H9 (cell line): ENCODE results near the gene ADRM1. TPM values are rescaled to one million over a fixed set of nuclear protein-coding genes. Genes with fewer than 3 reads are reported as not detected.
A peak's percentile ranks its signal among the peaks of the same experiment; 100 is the strongest.

Experiments used
- DNase-seq: peaks from one replicate; pipeline ENCODE4 v3.0.0-alpha.2; 2017
- H2AFZ ChIP-seq: one replicate; pipeline ENCODE4 v1.6.1; 2013; ENCODE audit warnings: mild to moderate bottlenecking, low read length, control low read depth, moderate library complexity
- H2AK5ac ChIP-seq: 2 replicates; pipeline ENCODE4 v1.6.1; 2013; ENCODE audit warnings: low read length, control low read depth, mixed read lengths; ENCODE audit not compliant: insufficient read length
- H2BK120ac ChIP-seq: one replicate; pipeline ENCODE4 v1.6.1; 2013; ENCODE audit warnings: low read depth, mild to moderate bottlenecking, low read length, control low read depth, inconsistent platforms; ENCODE audit not compliant: poor library complexity, severe bottlenecking
- H2BK12ac ChIP-seq: 2 replicates; pipeline ENCODE4 v1.6.1; 2013; ENCODE audit warnings: low read length, control low read depth, mixed read lengths, low read depth; ENCODE audit not compliant: insufficient read length
- H2BK15ac ChIP-seq: 2 replicates; pipeline ENCODE4 v1.6.1; 2013; ENCODE audit warnings: low read depth, low read length, control low read depth
- H2BK20ac ChIP-seq: one replicate; pipeline ENCODE4 v1.6.1; 2013; ENCODE audit warnings: low read depth, mild to moderate bottlenecking, low read length, control low read depth, inconsistent platforms; ENCODE audit not compliant: poor library complexity, severe bottlenecking
- H2BK5ac ChIP-seq: 2 replicates; pipeline ENCODE4 v1.6.1; 2013; ENCODE audit warnings: low read length, control low read depth, mixed read lengths; ENCODE audit not compliant: insufficient read length
- H3K14ac ChIP-seq: 2 replicates; pipeline ENCODE4 v1.6.1; 2013; ENCODE audit warnings: low read length, control low read depth; ENCODE audit not compliant: insufficient read depth
- H3K18ac ChIP-seq: 2 replicates; pipeline ENCODE4 v1.6.1; 2013; ENCODE audit warnings: low read depth, mild to moderate bottlenecking, mixed read lengths, low read length, control low read depth; ENCODE audit not compliant: insufficient read length
- H3K23ac ChIP-seq: 2 replicates; pipeline ENCODE4 v1.6.1; 2013; ENCODE audit warnings: low read length, control low read depth, mixed read lengths, low read depth; ENCODE audit not compliant: insufficient read length
- H3K23me2 ChIP-seq: 2 replicates; pipeline ENCODE4 v1.6.1; 2013; ENCODE audit warnings: low read depth, mild to moderate bottlenecking, mixed read lengths, low read length, control low read depth; ENCODE audit not compliant: insufficient read length, poor library complexity, severe bottlenecking
- H3K27ac ChIP-seq: 2 replicates; pipeline ENCODE4 v1.5.1; 2013; ENCODE audit warnings: low read length, control low read depth, mixed read lengths, low read depth; ENCODE audit not compliant: insufficient read length
- H3K27me3 ChIP-seq: 2 replicates; pipeline ENCODE4 v1.6.1; 2013; ENCODE audit warnings: low read length, control low read depth, inconsistent platforms; ENCODE audit not compliant: insufficient read depth
- H3K4ac ChIP-seq: 2 replicates; pipeline ENCODE4 v1.6.1; 2013; ENCODE audit warnings: low read depth, mild to moderate bottlenecking, control low read depth, inconsistent platforms, low read length, moderate library complexity
- H3K4me1 ChIP-seq: 2 replicates; pipeline ENCODE4 v1.6.1; 2013; ENCODE audit warnings: low read length, control low read depth, inconsistent platforms; ENCODE audit not compliant: insufficient read depth
- H3K4me2 ChIP-seq: 2 replicates; pipeline ENCODE4 v1.6.1; 2013; ENCODE audit warnings: low read length, control low read depth, mixed read lengths; ENCODE audit not compliant: insufficient read length, insufficient read depth
- H3K56ac ChIP-seq: 2 replicates; pipeline ENCODE4 v1.6.1; 2013; ENCODE audit warnings: low read depth, mild to moderate bottlenecking, mixed read lengths, low read length, control low read depth; ENCODE audit not compliant: insufficient read length
- H3K79me1 ChIP-seq: 2 replicates; pipeline ENCODE4 v1.6.1; 2013; ENCODE audit warnings: low read depth, mild to moderate bottlenecking, moderate library complexity, low read length, control low read depth, inconsistent platforms; ENCODE audit not compliant: insufficient read depth, poor library complexity, severe bottlenecking
- H3K79me2 ChIP-seq: 2 replicates; pipeline ENCODE4 v1.6.1; 2013; ENCODE audit warnings: low read length, control low read depth, inconsistent platforms; ENCODE audit not compliant: insufficient read depth
- H3K9ac ChIP-seq: 2 replicates; pipeline ENCODE4 v1.6.1; 2013; ENCODE audit warnings: low read length, control low read depth, mixed read lengths; ENCODE audit not compliant: insufficient read length; ENCODE audit errors: extremely low read depth
- H3K9me3 ChIP-seq: one replicate; pipeline ENCODE4 v1.6.1; 2013; ENCODE audit warnings: low read depth, low read length, inconsistent platforms; ENCODE audit not compliant: control insufficient read depth
- H3T11ph ChIP-seq: one replicate; pipeline ENCODE4 v1.6.1; 2013; ENCODE audit warnings: mild to moderate bottlenecking, low read length, control low read depth, inconsistent platforms
- H4K20me1 ChIP-seq: one replicate; pipeline ENCODE4 v1.6.1; 2013; ENCODE audit not compliant: control insufficient read depth, insufficient read length, insufficient read depth
- H4K5ac ChIP-seq: 2 replicates; pipeline ENCODE4 v1.6.1; 2013; ENCODE audit warnings: low read depth, mild to moderate bottlenecking, mixed read lengths, low read length, control low read depth; ENCODE audit not compliant: insufficient read length
- H4K8ac ChIP-seq: replicated peaks from 2 replicates; pipeline ENCODE4 v1.6.1; 2013; ENCODE audit warnings: low read length, control low read depth, mixed read lengths, low read depth; ENCODE audit not compliant: insufficient read length
- H4K91ac ChIP-seq: 2 replicates; pipeline ENCODE4 v1.6.1; 2013; ENCODE audit warnings: low read depth, mild to moderate bottlenecking, moderate library complexity, mixed read lengths, low read length, control low read depth; ENCODE audit not compliant: insufficient read length
- H3K27ac Mint-ChIP-seq, 3 experiments: 2 replicates in 2 of 3; 3 replicates in 1 of 3; pipeline ENCODE4 v1.8.0; 2020 to 2021; ENCODE audit warnings: mixed read lengths in 3 of 3, mild to moderate bottlenecking in 1 of 3, moderate library complexity in 1 of 3
- H3K27me3 Mint-ChIP-seq: 2 replicates; pipeline ENCODE4 v1.8.0; 2021; ENCODE audit warnings: low read depth, mild to moderate bottlenecking, moderate library complexity, mixed read lengths
- H3K36me3 Mint-ChIP-seq, 3 experiments: 2 replicates in 2 of 3; 3 replicates in 1 of 3; pipeline ENCODE4 v1.8.0; 2020 to 2021; ENCODE audit warnings: low read depth in 3 of 3, mixed read lengths in 3 of 3; ENCODE audit not compliant: insufficient read depth in 1 of 3
- H3K4me1 Mint-ChIP-seq, 2 experiments: 2 replicates each; pipeline ENCODE4 v1.8.0; 2020; ENCODE audit warnings: mixed read lengths in 2 of 2
- H3K4me3 Mint-ChIP-seq, 2 experiments: 2 replicates in 1 of 2; 3 replicates in 1 of 2; pipeline ENCODE4 v1.8.0; 2020 to 2021; ENCODE audit warnings: mild to moderate bottlenecking in 2 of 2, mixed read lengths in 2 of 2, moderate library complexity in 1 of 2
- H3K9me3 Mint-ChIP-seq, 2 experiments: 2 replicates in 1 of 2; 3 replicates in 1 of 2; pipeline ENCODE4 v1.8.0; 2020; ENCODE audit warnings: mild to moderate bottlenecking in 2 of 2, mixed read lengths in 2 of 2, moderate library complexity in 1 of 2
- CTCF ChIP-seq: fragments of 200-600 bp; sonication (generic); conservative IDR thresholded peaks from 3 replicates; pipeline ENCODE4 v1.8.0; 2021; ENCODE audit warnings: antibody characterized with exemption, mild to moderate bottlenecking
- WGBS: extraction: QIAGEN DNeasy Blood & Tissue Kit; methylation state at CpG from one replicate; pipeline ENCODE4 v1.1.7; 2013; ENCODE audit warnings: missing lambda C conversion rate, low lambda C conversion rate, mixed read lengths; ENCODE audit not compliant: insufficient read length; ENCODE audit errors: extremely low coverage; 5-methylcytosine and 5-hydroxymethylcytosine counted together
- total RNA-seq: library from RNA; stranded (reverse); gene quantifications from 2 replicates; pipeline ENCODE4 v1.2.1, GENCODE V29; 2021

ADRM1 gene
- total RNA-seq, 1 experiment from 2014 or later, result 153 TPM

GRCh38 chr20:62292108-62292507 lies 10.7 kb upstream of the ADRM1 start:
- H3K4me1 ChIP-seq, result no peaks in the 10 kb centered on the region
- no peak overlapping the region for H2AK5ac ChIP-seq
- no peaks in the 10 kb centered on the region for H3K9me3 ChIP-seq
- no peaks in the 10 kb centered on the region for H3K27me3 ChIP-seq
- no peak overlapping the region for H4K91ac ChIP-seq
- no peak overlapping the region for H4K8ac ChIP-seq
- H3K27ac ChIP-seq, result no peak overlapping the region
- no peak for TF ChIP-seq CTCF
- Mint-ChIP-seq H3K27me3 (no peaks in the 10 kb centered on the region; the same call in 1 of the 2 replicates), H3K36me3 (peaks cover 7 to 54% (median 37%) of the 10 kb centered on the region in 3 experiments; a peak in 6 of 7 replicates), H3K9me3 (no peaks in the 10 kb centered on the region; a peak in 1 of 5 replicates), H3K27ac (peak overlapping the region in 2 of 3 experiments; percentile 62 to 82; a peak in 1 of 7 replicates), H3K4me1 (no peaks in the 10 kb centered on the region), H3K4me3 (no peak overlapping the region)
- WGBS, result no CpG with 5 or more reads among the region's 11 CpGs
- no peak overlapping the region for H3K4ac ChIP-seq
- no peak overlapping the region for H3K9ac ChIP-seq
- H2BK20ac ChIP-seq, result no peak overlapping the region
- H2BK5ac ChIP-seq, result no peak overlapping the region
- no peak overlapping the region for H2BK120ac ChIP-seq
- no peak overlapping the region for H3K56ac ChIP-seq
- H2BK12ac ChIP-seq, result no peak overlapping the region
- H3T11ph ChIP-seq, result no peak overlapping the region
- H3K79me1 ChIP-seq, result no peaks in the 10 kb centered on the region
- no peak overlapping the region for H3K23ac ChIP-seq
- no peak overlapping the region for H3K18ac ChIP-seq
- H2BK15ac ChIP-seq, result no peak overlapping the region
- H3K23me2 ChIP-seq, result no peaks in the 10 kb centered on the region
- no peak overlapping the region for H2AFZ ChIP-seq
- no peak overlapping the region for H3K14ac ChIP-seq
- DNase-seq, result no peak
- peaks cover 3% of the 10 kb centered on the region for H4K20me1 ChIP-seq
- H4K5ac ChIP-seq, result no peak overlapping the region
- no peaks in the 10 kb centered on the region for H3K79me2 ChIP-seq
- no peak overlapping the region for H3K4me2 ChIP-seq
